GM18511 (cell line): ENCODE data around the gene TELO2.

Experiments
- ATAC-seq: cut with Tn5 transposase; IDR thresholded peaks from one replicate; pipeline ENCODE4 v1.9.1; 2021; ENCODE audit warnings: mild to moderate bottlenecking, moderate library complexity; ENCODE audit not compliant: unreplicated experiment

TELO2 gene

GRCh38 chr16:1550069-1550468 is 56.9 kb downstream of the TELO2 start:
- ATAC-seq: no peak

- no peak for ATAC-seq
Measured at GRCh38 chr16:1550696-1551095, 57.5 kb downstream of the TELO2 start.

GRCh38 chr16:1551166-1551565 is 58.0 kb downstream of the TELO2 start:
- no peak for ATAC-seq

- no peak for ATAC-seq
Measured at GRCh38 chr16:1552129-1552528, 59.0 kb downstream of the TELO2 start.

GRCh38 chr16:1553946-1554825 is 61.0 kb downstream of the TELO2 start:
- no peak for ATAC-seq

GRCh38 chr16:1554826-1555445 is 61.8 kb downstream of the TELO2 start:
- no peak for ATAC-seq

- ATAC-seq: no peak
Measured at GRCh38 chr16:1556254-1556653, 63.1 kb downstream of the TELO2 start.

GRCh38 chr16:1557074-1557473 is 63.9 kb downstream of the TELO2 start:
- ATAC-seq: no peak

- ATAC-seq: no peak
Measured at GRCh38 chr16:1557576-1557975, 64.4 kb downstream of the TELO2 start.

- no peak for ATAC-seq
Measured at GRCh38 chr16:1559446-1559975, 66.4 kb downstream of the TELO2 start.
